ENCODE data around the gene LOC128125822.
"Not testable (repeated sequence)": the region's sequence is repeated elsewhere in the genome, so short reads cannot be mapped to it uniquely, and the experiment has no call there.

Gene LOC128125822

GRCh38 chr6:63572044-63572746 lies at the start of gene LOC128125822, which contains the start of gene PTP4A1:
Gene LOC128125822 (plus strand): TSS chr6:63572480.
Gene PTP4A1 (plus strand): TSS chr6:63572480. CDS start chr6:63576881, 4,401 bp downstream.
- TF ChIP-seq EZH2 (IDR thresholded peaks at IDR 0.05; ENCODE audit: low read length, unreplicated experiment) (no peak), EZH2phosphoT487 (IDR thresholded peaks at IDR 0.05; ENCODE audit: borderline replicate concordance, low read length) (no peak), CTCF (conservative IDR thresholded peaks at IDR 0.05; ENCODE audit: low read depth, low read length) (no peak)
- DNase-seq: peak; percentile 93
- Histone ChIP-seq H3K27ac (ENCODE audit: low read length) (peak within 1 kb of the TSS; percentile 99), H3K4me3 (ENCODE audit: low read length) (peak within 1 kb of the TSS; percentile 84), H3K9me2 (replicated peaks; ENCODE audit: low read length) (no peaks in the 10 kb centered on the region), H3K27me3 (ENCODE audit: low read length) (no peaks in the 10 kb centered on the region), H4K20me1 (ENCODE audit: low read length) (peaks cover 36% of the 10 kb centered on the region), H3K9ac (ENCODE audit: low read length) (peak within 1 kb of the TSS; percentile 99), H3K36me3 (ENCODE audit: low read depth, low read length) (peaks cover 23% of the 10 kb centered on the region), H3K79me2 (ENCODE audit: low read length) (peaks cover 48% of the 10 kb centered on the region), H2AFZ (ENCODE audit: low read length) (peak within 1 kb of the TSS; percentile 56), H3K9me3 (ENCODE audit: low read length) (no peaks in the 10 kb centered on the region), H3K4me1 (ENCODE audit: insufficient read depth, low read length) (peaks cover 18% of the 10 kb centered on the region), H3F3A (ENCODE audit: low read length, unreplicated experiment) (no peaks in the 10 kb centered on the region), H3K4me2 (ENCODE audit: low read length) (peak within 1 kb of the TSS; percentile 93)
- POLR2A ChIA-PET (ENCODE audit: unreplicated experiment): no interaction called here
- intact Hi-C loops (cut with micrococcal nuclease): loop anchor here (2.0 to 5.0 kb wide), 3 partner anchors 45 to 231 kb away; partner anchors contain the start of gene PHF3
- ATAC-seq: peak; percentile 86
- CTCF ChIA-PET: no interaction called here
- no TSS peak for BruUV-seq (replicated peaks)

GRCh38 chr6:63522911-63523287 lies 49.4 kb upstream of the LOC128125822 start:
- H2AFZ ChIP-seq (ENCODE audit: low read length); H3K79me2 ChIP-seq (ENCODE audit: low read length); H3K9me2 ChIP-seq (replicated peaks; ENCODE audit: low read length); POLR2A ChIA-PET (ENCODE audit: unreplicated experiment); ATAC-seq; H3K4me3 ChIP-seq (ENCODE audit: low read length); H4K20me1 ChIP-seq (ENCODE audit: low read length); CTCF ChIA-PET; intact Hi-C loops (cut with micrococcal nuclease); BruUV-seq (replicated peaks); DNase-seq; H3K27me3 ChIP-seq (ENCODE audit: low read length); H3K9me3 ChIP-seq (ENCODE audit: low read length); H3F3A ChIP-seq (ENCODE audit: low read length, unreplicated experiment); H3K36me3 ChIP-seq (ENCODE audit: low read depth, low read length); H3K9ac ChIP-seq (ENCODE audit: low read length): not testable (repeated sequence)
- peak overlapping the region; percentile 68 for H3K27ac ChIP-seq (ENCODE audit: low read length)
- H3K4me1 ChIP-seq (ENCODE audit: insufficient read depth, low read length): peaks cover 14% of the 10 kb centered on the region
- H3K4me2 ChIP-seq (ENCODE audit: low read length): peak overlapping the region; percentile 38; the same call in 1 of the 2 replicates

GRCh38 chr6:63523630-63524029 lies 48.6 kb upstream of the LOC128125822 start:
- Histone ChIP-seq H3K9me3 (ENCODE audit: low read length) (no peaks in the 10 kb centered on the region), H3K4me2 (ENCODE audit: low read length) (no peak overlapping the region), H2AFZ (ENCODE audit: low read length) (no peak overlapping the region), H3K4me1 (ENCODE audit: insufficient read depth, low read length) (peaks cover 21% of the 10 kb centered on the region), H3K27me3 (ENCODE audit: low read length) (no peaks in the 10 kb centered on the region), H3F3A (ENCODE audit: low read length, unreplicated experiment) (no peaks in the 10 kb centered on the region), H3K9ac (ENCODE audit: low read length) (no peak overlapping the region), H3K4me3 (ENCODE audit: low read length) (no peak overlapping the region), H3K9me2 (replicated peaks; ENCODE audit: low read length) (no peaks in the 10 kb centered on the region), H4K20me1 (ENCODE audit: low read length) (no peaks in the 10 kb centered on the region), H3K36me3 (ENCODE audit: low read depth, low read length) (no peaks in the 10 kb centered on the region), H3K79me2 (ENCODE audit: low read length) (no peaks in the 10 kb centered on the region), H3K27ac (ENCODE audit: low read length) (no peak overlapping the region)
- TF ChIP-seq EZH2 (IDR thresholded peaks at IDR 0.05; ENCODE audit: low read length, unreplicated experiment): no peak
- no peak for TF ChIP-seq CTCF (conservative IDR thresholded peaks at IDR 0.05; ENCODE audit: low read depth, low read length)
- no peak for TF ChIP-seq EZH2phosphoT487 (IDR thresholded peaks at IDR 0.05; ENCODE audit: borderline replicate concordance, low read length)
- no TSS peak for BruUV-seq (replicated peaks)
- intact Hi-C loops (cut with micrococcal nuclease): no loop called here
- ChIA-PET CTCF (no interaction called here), POLR2A (ENCODE audit: unreplicated experiment) (no interaction called here)
- DNase-seq (no peak), ATAC-seq (no peak)

All from PC-3 (cell line).